SK-N-MC (cell line): ENCODE measurements around the gene ZNF654.
"Not testable (repeated sequence)": the region's sequence is repeated elsewhere in the genome, so short reads cannot be mapped to it uniquely, and the experiment has no call there.

Experiments used
- DNase-seq: peaks from one replicate; pipeline ENCODE4 v3.0.0-alpha.2; 2011; ENCODE audit warnings: low read depth, low spot score
- H3K27ac ChIP-seq: fragments of 200-600 bp; sonication (generic); 2 replicates; pipeline ENCODE4 v1.5.1; 2016; ENCODE audit warnings: mixed run types
- H3K36me3 ChIP-seq: fragments of 200-600 bp; sonication (generic); 2 replicates; pipeline ENCODE4 v1.6.1; 2017; ENCODE audit warnings: antibody characterized with exemption, low read length, mixed read lengths; ENCODE audit not compliant: insufficient read depth
- H3K4me3 ChIP-seq: fragments of 200-600 bp; sonication (generic); 2 replicates; pipeline ENCODE4 v1.5.1; 2016
- H3K9ac ChIP-seq: fragments of 200-600 bp; sonication (generic); 2 replicates; pipeline ENCODE4 v1.8.0; 2017; ENCODE audit warnings: mixed run types, mixed read lengths; ENCODE audit not compliant: insufficient read length
- H3K9me3 ChIP-seq: fragments of 200-600 bp; sonication (generic); 2 replicates; pipeline ENCODE4 v1.6.1; 2017; ENCODE audit warnings: low read depth, mild to moderate bottlenecking, antibody characterized with exemption, low read length, moderate library complexity, mixed read lengths
- EZH2 ChIP-seq: fragments of 200-600 bp; sonication (generic); IDR thresholded peaks from one replicate; pipeline ENCODE4 v1.6.1; 2017; ENCODE audit warnings: antibody characterized with exemption
- FOXP2 ChIP-seq: optimal IDR thresholded peaks from 2 replicates; pipeline ENCODE3; 2011; ENCODE audit warnings: mild to moderate bottlenecking, moderate library complexity; ENCODE audit not compliant: insufficient read depth; ENCODE audit errors: extremely low read length, control extremely low read depth
- POLR2AphosphoS5 ChIP-seq: IDR thresholded peaks from 2 replicates; pipeline ENCODE4 v1.6.1; 2012; ENCODE audit warnings: mild to moderate bottlenecking, low read depth, low read length, borderline replicate concordance

ZNF654 gene

DNA sequence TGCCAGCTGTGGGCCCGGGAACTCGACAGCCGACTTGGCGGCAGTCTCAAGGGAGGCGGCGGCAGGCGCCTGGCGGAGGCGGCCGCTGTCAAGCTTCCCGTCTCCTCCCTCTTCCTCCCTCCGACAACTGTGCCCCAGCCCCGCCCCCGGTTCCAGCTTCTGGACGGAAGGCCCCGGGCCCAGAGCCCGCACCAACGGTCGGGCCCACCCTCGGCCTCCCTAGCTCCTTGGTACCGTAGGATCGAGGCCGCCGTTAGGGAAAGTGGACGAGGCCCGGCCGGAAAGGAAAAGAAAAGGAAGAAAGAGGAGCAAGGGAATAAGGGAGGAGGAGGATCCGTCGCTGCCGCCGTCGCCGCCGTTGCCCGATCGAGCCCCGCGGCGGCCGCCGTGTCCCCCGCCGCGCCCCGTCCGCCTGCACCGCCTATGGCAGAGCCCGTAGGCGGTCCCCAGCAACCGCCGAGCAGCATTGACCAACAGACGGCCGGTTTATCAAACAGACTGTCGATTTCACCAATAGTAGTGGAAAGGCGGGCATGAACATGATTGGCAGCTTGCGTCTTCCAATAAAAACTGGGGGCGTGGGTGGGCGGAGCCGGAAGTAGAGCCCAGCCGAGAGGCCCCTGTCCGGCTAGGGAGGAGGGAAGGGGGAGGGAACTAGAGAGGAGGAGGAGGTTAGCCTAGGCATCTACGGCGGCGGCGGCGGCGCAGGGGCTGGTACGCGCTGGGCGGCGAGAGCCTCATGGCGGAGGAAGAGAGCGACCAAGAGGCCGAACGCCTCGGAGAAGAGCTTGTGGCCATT lies at the start of gene ZNF654, which contains the start of gene CGGBP1:
Gene ZNF654 (plus strand): TSS at position 675 of the 799 bp plus-strand sequence. CDS start 65 bp downstream, at position 740.
Gene CGGBP1 (minus strand): TSS at position 425 of the 799 bp plus-strand sequence. CDS start 3,029 bp downstream, outside the sequence.
- peak; percentile 95 for DNase-seq
- peak within 1 kb of the TSS; percentile 92 for H3K9ac ChIP-seq
- peak within 1 kb of the TSS; percentile 97 for H3K27ac ChIP-seq
- H3K36me3 ChIP-seq = peaks cover 49% of the 10 kb centered on the region
- TF ChIP-seq EZH2 (no peak), POLR2AphosphoS5 (peak; percentile 86)
- H3K9me3 ChIP-seq = no peaks in the 10 kb centered on the region
- H3K4me3 ChIP-seq = peak within 1 kb of the TSS; percentile 95

DNA sequence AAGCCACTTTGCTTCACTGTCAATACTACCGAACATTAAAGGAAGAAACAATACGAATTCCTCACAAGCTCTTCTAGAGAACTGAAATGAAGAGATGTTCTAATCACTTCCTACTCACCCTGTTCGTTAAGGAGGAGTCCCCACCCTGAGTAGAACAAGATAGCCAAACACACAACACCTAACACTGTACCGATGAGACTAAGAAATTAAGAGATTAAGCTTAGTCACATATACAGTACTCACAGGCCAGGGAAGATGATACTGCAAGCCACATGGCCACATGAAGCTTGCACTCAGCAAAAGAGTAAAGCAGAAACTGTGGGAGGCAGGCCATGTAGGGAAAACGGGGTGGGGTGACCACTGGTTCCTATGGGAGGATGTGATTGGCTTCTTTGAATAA lies 48.2 kb upstream of the ZNF654 start:
- no peak for TF ChIP-seq FOXP2
- no peak for TF ChIP-seq EZH2
- TF ChIP-seq POLR2AphosphoS5 = no peak
- H3K9me3 ChIP-seq = peaks cover 3% of the 10 kb centered on the region; the same call in 1 of the 2 replicates
- H3K36me3 ChIP-seq = no peaks in the 10 kb centered on the region
- no peak for DNase-seq
- H3K27ac ChIP-seq = no peak overlapping the region
- H3K4me3 ChIP-seq = no peak overlapping the region
- H3K9ac ChIP-seq = no peak overlapping the region

DNA sequence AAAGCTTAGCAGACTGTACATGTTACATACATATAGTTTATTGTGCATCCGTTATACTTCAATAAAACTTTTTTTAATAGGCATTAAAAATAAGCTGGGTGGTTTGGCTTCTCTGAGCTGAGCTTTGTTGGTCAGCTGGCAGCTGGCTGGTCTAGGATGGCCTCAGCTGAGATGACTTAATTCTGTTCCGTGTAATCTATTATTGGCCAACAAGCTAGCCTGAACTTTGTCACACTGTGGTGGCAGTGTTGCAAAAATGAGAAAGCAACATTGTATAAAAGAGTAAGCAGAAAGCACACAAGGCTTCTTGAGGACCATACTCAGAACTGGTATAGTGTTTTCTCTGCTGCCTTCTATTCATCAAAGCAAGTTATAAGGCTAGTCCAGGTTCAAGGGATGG lies 45.5 kb upstream of the ZNF654 start:
- no peak for TF ChIP-seq EZH2
- no peak for TF ChIP-seq POLR2AphosphoS5
- TF ChIP-seq FOXP2 = no peak
- Histone ChIP-seq H3K4me3 (no peak overlapping the region), H3K9ac (no peak overlapping the region), H3K27ac (no peak overlapping the region; the same call in 1 of the 2 replicates), H3K9me3 (peaks cover under 1% of the 10 kb centered on the region; the same call in 1 of the 2 replicates), H3K36me3 (no peaks in the 10 kb centered on the region)
- no peak for DNase-seq

DNA sequence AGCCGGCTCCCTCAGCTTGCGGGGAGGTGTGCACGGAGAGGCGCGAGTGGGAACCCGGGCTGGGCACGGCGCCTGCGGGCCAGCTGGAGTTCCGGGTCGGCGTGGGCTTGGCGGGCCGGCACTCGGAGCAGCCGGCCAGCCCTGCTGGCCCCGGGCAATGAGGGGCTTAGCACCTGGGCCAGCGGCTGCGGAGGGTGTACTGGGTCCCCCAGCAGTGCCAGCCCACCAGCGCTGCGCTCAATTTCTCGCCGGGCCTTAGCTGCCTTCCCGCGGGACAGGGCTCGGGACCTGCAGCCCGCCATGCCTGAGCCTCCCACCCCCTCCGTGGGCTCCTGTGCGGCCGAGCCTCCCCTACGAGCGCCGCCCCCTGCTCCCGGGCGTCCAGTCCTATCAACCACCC lies 43.4 kb upstream of the ZNF654 start:
- H3K9ac ChIP-seq, H3K36me3 ChIP-seq, DNase-seq, H3K4me3 ChIP-seq, H3K27ac ChIP-seq, H3K9me3 ChIP-seq: not testable (repeated sequence)

DNA sequence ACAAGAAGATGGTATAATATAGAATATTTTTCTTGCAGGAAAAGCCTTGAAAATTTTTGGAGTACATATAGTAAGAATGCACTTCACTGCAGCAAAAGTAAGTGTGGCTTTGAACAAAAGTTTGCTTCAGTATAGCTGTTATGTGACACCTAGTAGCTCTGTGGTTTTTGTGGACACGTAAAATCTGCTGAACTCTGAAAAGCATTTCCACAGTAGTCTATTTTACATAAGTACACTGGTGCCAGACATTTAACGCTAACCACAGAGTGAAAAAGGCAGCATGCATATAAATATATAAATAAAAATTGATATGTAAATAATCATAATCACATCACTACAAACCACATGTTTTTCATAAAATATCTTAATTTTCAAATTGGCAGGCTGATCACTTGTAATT lies 40.0 kb upstream of the ZNF654 start:
- Histone ChIP-seq H3K36me3 (no peaks in the 10 kb centered on the region), H3K9me3 (no peaks in the 10 kb centered on the region; the same call in 1 of the 2 replicates), H3K9ac (no peak overlapping the region), H3K27ac (peak overlapping the region; percentile 54; the same call in 1 of the 2 replicates), H3K4me3 (peak overlapping the region; percentile 30; the same call in 1 of the 2 replicates)
- TF ChIP-seq POLR2AphosphoS5 (peak; percentile 27; the same call in 1 of the 2 replicates), FOXP2 (no peak)
- peak; percentile 85 for DNase-seq

DNA sequence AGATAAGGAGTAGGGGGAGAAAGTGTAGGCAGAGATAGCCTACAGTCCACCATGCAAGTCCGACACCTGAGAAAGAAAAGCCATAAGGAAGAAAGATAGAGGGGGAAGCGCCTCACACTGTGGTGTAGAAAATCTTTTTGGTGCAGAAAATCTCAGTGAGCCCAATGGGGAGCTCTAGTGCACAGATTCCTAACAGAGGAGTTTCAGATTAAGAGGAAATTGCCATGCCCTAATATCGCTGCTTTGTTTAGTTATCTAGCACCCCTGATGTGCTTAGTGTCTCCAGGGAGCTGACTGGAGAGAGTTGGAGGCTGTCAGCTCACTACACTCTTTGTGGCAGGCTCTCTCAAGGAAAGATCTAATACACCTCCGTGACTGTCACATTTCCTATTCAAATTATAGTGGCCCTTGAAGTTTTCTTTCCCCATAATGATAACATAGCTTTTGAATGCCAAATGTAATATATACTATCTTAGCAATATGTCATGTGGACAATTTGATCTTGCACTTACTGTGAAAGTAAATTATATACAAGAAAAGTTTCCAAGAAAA lies 34.0 kb upstream of the ZNF654 start:
- no peaks in the 10 kb centered on the region; the same call in 1 of the 2 replicates for H3K9me3 ChIP-seq
- peak; percentile 88 for DNase-seq
- no peak overlapping the region for H3K9ac ChIP-seq
- peak overlapping the region; percentile 53 for H3K4me3 ChIP-seq
- H3K36me3 ChIP-seq = no peaks in the 10 kb centered on the region
- TF ChIP-seq EZH2 (no peak), FOXP2 (peak; percentile 85), POLR2AphosphoS5 (peak; percentile 48; the same call in 1 of the 2 replicates)
- H3K27ac ChIP-seq = no peak overlapping the region

DNA sequence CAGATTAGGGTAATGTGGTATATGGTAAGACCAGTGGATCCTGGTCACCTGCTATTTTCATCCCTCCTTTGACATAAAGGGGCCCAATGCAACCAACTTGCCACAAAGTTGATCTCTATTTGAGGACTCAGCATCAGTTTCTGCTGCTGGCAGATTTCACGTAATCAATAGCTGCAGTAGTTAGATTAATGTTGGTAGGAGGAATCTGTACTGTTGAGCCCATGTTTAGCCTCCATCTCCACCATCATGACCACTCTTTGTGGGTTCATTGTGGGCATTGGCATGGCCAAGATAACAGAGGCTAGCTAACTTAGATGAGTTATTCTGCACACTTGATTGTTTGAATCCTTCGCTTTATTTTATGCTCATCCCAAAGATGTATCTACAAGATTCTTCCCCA lies 30.2 kb upstream of the ZNF654 start:
- Histone ChIP-seq H3K9me3 (no peaks in the 10 kb centered on the region), H3K9ac (no peak overlapping the region), H3K4me3 (no peak overlapping the region), H3K36me3 (no peaks in the 10 kb centered on the region), H3K27ac (no peak overlapping the region)
- TF ChIP-seq EZH2 = no peak
- no peak for TF ChIP-seq FOXP2
- no peak for TF ChIP-seq POLR2AphosphoS5
- no peak for DNase-seq

DNA sequence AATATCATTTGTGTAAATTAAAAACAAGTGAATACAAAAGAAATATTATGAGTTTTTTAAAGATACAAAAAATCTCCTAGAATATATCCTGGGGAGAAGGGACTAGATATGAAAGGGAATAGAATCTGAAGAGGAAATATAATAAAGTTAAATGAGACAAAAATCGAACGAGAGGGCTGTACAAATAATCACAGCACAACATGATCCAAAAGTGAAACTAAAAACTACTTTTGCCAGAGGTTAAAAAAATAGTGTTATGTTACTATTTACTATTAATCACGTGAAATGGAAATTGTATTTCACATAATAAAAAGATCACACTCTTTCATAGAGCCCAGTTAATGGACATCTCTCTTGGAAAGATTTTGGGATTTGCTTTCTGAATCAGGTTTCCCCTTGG lies 28.8 kb upstream of the ZNF654 start:
- no peak for TF ChIP-seq FOXP2
- TF ChIP-seq EZH2 = no peak
- TF ChIP-seq POLR2AphosphoS5 = no peak
- no peak for DNase-seq
- Histone ChIP-seq H3K9me3 (no peaks in the 10 kb centered on the region), H3K4me3 (no peak overlapping the region), H3K9ac (no peak overlapping the region), H3K27ac (no peak overlapping the region), H3K36me3 (no peaks in the 10 kb centered on the region)

DNA sequence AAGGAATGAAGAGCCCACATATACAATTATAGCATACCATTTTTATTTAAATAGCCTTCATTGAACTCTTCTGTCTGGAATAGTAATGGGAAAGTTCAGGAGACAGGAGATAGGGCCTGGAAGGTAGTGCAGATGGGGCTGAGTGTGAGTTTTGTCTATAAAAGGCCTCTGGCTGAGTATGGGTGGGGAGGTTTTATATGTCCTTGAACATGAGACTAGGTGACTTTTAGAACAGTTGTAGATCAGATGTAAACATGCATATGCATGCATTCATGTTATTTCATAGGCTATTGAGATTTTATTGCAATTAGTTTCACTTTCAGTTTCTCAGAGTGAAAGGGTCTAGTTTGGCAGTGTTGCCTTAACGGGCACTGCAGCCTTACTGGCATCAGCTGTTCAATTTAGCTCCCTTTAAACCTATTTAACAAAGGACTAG lies 27.4 kb upstream of the ZNF654 start:
- no peak for DNase-seq
- H3K9me3 ChIP-seq = no peaks in the 10 kb centered on the region
- H3K36me3 ChIP-seq = no peaks in the 10 kb centered on the region
- peak overlapping the region; percentile 27; the same call in 1 of the 2 replicates for H3K27ac ChIP-seq
- H3K9ac ChIP-seq = peak overlapping the region; percentile 7
- peak overlapping the region; percentile 73 for H3K4me3 ChIP-seq
- TF ChIP-seq EZH2 (no peak), POLR2AphosphoS5 (no peak), FOXP2 (no peak)
